ENCODE data around the gene GLYATL1B. TPM values are rescaled to one million over a fixed set of nuclear protein-coding genes. Genes with fewer than 3 reads are reported as not detected.

The GLYATL1B gene
- total RNA-seq, 1 donor from 2014 or later, result not detected

DNA sequence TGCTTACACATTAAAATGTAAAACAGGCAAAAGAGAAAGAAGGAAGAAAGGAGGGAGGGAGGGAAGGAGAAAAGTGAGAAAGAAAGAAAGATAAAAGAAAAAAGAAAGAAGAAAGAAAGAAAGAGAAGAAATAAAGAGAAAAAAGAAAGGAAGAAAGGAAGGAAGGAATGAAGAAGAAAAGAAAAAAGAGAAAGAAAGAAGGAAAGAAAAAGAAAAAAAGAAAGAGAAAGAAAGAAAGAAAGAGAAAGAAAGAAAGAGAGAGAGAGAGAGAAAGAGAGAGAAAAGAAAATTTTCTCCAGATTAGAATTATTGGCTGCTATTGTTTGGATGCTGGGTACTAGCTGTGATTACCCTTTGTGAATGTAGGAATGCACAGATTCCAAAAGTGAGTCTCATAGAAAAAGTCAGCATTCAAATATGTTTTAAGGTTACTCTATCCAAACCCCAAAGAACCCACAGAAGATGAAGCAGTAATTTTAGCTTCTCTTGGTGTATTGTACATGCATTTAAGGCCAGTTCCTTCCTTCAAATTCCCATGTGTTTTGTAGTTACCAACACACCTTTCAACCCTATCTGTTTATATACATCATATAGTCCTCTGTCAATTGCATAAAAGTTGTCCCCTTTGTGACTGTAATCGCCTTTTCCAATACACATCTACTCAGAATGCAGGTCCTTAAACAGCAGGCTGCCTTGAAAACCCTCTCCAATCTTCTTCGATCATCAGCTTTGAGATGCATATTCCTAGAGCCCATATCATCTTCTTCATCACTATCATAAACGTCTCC lies 55.8 kb downstream of the GLYATL1B start:
- H3K36me3 Mint-ChIP-seq (ENCODE audit: low read depth), result peaks cover 31% of the 10 kb centered on the region
- peak overlapping the region; percentile 94 for H3K4me3 Mint-ChIP-seq (ENCODE audit: low read depth)
- DNase-seq (ENCODE audit: low spot score), result no peak
- no peaks in the 10 kb centered on the region for H3K27me3 Mint-ChIP-seq (ENCODE audit: low read depth)
- intact Hi-C loops (cut with micrococcal nuclease), result loop anchor here (1.0 to 10.0 kb wide), 5 partner anchors 17 to 1685 kb away; partner anchors contain the start of genes FAM111B, ZDHHC5 and ZFP91
- no peaks in the 10 kb centered on the region for H3K9me3 Mint-ChIP-seq
- H3K27ac Mint-ChIP-seq, result peak overlapping the region; percentile 95
- H3K4me1 Mint-ChIP-seq (ENCODE audit: low read depth), result peaks cover 47% of the 10 kb centered on the region

DNA sequence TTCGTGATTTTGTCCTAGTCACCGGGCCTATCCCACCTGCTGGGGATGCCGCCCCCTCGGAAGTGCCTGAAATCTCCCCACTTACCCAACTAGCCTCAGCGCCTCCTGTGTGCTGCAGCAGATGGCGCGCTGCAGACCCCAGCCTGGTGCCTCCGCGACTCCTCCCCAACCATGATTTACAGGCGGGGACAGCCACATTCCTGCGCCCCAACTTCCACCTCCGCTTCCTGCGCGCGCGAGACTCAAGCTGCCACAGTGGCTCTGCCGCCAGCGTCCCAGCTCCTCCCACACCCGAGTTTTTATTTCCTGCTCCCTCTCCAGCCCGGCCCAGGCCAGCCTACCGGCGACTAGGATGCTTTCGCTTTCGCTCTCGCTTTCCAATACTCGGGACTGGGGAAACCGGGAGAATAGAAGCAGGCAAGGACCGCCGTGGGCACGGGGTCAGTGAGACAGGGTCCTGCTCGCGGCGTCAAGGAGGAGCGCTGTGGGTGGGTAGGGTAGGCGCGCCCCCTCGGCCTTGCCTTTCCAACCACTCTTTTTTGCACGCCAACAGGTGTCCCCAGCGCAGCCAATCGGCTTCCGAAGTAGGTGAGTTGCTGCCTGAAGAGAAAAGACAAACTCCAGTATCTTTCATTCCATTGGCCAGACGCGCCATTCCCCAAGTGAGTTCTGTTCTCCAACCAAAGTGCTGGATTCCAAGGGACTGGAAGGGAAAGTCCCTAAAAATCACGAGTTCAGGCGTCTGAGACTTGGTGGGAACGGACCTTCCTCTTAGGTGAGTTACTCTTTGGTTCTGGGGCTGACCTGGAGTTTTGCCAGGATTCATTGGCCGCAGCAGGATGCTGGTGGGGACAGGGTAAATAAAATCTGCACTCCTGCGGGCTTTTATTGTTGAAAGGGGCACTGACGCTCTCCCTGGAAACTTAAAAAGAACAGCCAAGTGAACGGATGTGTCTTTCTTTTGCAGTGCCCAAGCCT lies 56.7 kb downstream of the GLYATL1B start, which contains the start of gene FAM111A:
FAM111A (plus strand) TSS at position 327 of the 978 bp plus-strand sequence. CDS start 6,017 bp downstream, outside the sequence.
- H3K9me3 Mint-ChIP-seq, result no peaks in the 10 kb centered on the region
- H3K4me3 Mint-ChIP-seq (ENCODE audit: low read depth), result peak within 1 kb of the TSS; percentile 94
- peaks cover 57% of the 10 kb centered on the region for H3K4me1 Mint-ChIP-seq (ENCODE audit: low read depth)
- DNase-seq (ENCODE audit: low spot score), result peak; percentile 87
- peak within 1 kb of the TSS; percentile 95 for H3K27ac Mint-ChIP-seq
- intact Hi-C loops (cut with micrococcal nuclease), result loop anchor here (1.0 to 10.0 kb wide), 5 partner anchors 16 to 1686 kb away; partner anchors contain the start of genes FAM111B, ZDHHC5 and ZFP91
- no peaks in the 10 kb centered on the region for H3K27me3 Mint-ChIP-seq (ENCODE audit: low read depth)
- H3K36me3 Mint-ChIP-seq (ENCODE audit: low read depth), result peaks cover 36% of the 10 kb centered on the region

DNA sequence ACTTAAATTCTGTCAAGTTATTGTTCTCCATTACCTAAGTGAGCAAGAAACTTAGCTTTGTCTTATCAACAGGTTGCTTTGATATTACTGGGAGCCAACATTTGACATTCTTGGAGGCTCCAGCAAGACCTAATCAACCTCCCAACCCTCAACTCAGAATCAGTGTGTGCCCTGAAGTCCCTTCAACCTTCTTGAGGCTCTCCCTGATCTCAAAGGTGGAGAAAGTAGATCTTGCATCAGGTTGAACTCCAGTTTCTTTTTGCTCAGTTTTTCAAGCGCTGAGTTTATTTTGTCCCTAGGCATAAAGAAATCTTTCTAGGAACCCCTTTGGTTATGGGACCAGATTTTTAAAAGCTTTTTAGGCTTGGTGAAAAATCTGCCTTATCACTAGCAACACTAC lies 58.0 kb downstream of the GLYATL1B start:
- H3K4me3 Mint-ChIP-seq (ENCODE audit: low read depth), result peak overlapping the region; percentile 94
- no peak for DNase-seq (ENCODE audit: low spot score)
- H3K9me3 Mint-ChIP-seq, result no peaks in the 10 kb centered on the region
- peak overlapping the region; percentile 95 for H3K27ac Mint-ChIP-seq
- peaks cover 69% of the 10 kb centered on the region for H3K4me1 Mint-ChIP-seq (ENCODE audit: low read depth)
- no peaks in the 10 kb centered on the region for H3K27me3 Mint-ChIP-seq (ENCODE audit: low read depth)
- intact Hi-C loops (cut with micrococcal nuclease), result loop anchor here (1.0 to 10.0 kb wide), 5 partner anchors 8 to 1687 kb away; partner anchors contain the start of gene ZDHHC5
- peaks cover 44% of the 10 kb centered on the region for H3K36me3 Mint-ChIP-seq (ENCODE audit: low read depth)

Other genes with a start within 250 kb of the GLYATL1B start
- gene GLYATL2, start 241.6 kb upstream of the GLYATL1B start, total RNA-seq, result not detected in 2 replicates
- not detected in 2 replicates for gene GLYATL1, start 146.8 kb upstream of the GLYATL1B start, total RNA-seq
- gene FAM111B, start 20.9 kb downstream of the GLYATL1B start, total RNA-seq, result 57.6 and 59.4 TPM in 2 replicates
- 66.2 and 69.1 TPM in 2 replicates for gene FAM111A, start 56.5 kb downstream of the GLYATL1B start, total RNA-seq
- 0.09 and 0.68 TPM in 2 replicates for gene DTX4, start 85.8 kb downstream of the GLYATL1B start, total RNA-seq
- 0.05 TPM in 1 of 2 replicates, not detected in the other for gene MPEG1, start 126.6 kb downstream of the GLYATL1B start, total RNA-seq

Data from activated T-helper 2 cell treated with anti-CD3 and anti-CD28 coated beads, Interferon-gamma antibody, Interleukin-2, Interleukin-4, amounts not matched to agents 10 μg/mL and 5 μg/mL and 100 μg/mL, durations not matched to agents 14 hours and 24 hours and 36 hours (primary cell).